D721Med (cell line): ENCODE measurements around the gene ALKBH5.

ENCODE experiments used
- DNase-seq: peaks from one replicate; pipeline ENCODE4 v3.0.0; 2011; ENCODE audit warnings: low spot score; ENCODE audit not compliant: insufficient read length
- FAIRE-seq: peaks from 2 replicates; lab custom pipeline; 2011; peaks lifted over from hg19 to GRCh38; lab: Jason Lieb, UNC
- CTCF ChIP-seq: IDR thresholded peaks from 2 replicates; pipeline ENCODE4 v1.5.1; 2012; ENCODE audit warnings: mild to moderate bottlenecking, control low read depth; ENCODE audit not compliant: insufficient read depth; ENCODE audit errors: missing control alignments

ALKBH5 gene

DNA sequence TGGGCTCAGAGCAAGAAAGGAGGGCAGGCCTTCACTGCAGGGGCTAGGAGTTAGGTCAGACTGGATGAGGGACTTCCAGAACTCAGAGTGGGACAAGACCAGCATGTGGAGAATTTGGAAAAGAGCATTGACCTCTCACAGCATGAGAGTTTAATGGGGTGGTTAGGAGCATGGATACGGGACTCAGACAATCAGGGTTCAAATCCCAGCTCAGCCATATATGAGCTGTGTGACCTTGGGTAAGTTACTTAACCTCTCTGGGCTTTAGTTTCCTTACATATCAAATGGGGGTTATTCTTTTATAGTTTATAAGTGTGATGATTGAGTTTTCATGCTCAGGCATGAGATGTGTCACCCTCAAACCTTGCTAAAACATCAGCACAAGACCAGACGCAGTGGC lies 37.4 kb upstream of the ALKBH5 start:
- FAIRE-seq (no peak), DNase-seq (no peak)
- TF ChIP-seq CTCF, result no peak

DNA sequence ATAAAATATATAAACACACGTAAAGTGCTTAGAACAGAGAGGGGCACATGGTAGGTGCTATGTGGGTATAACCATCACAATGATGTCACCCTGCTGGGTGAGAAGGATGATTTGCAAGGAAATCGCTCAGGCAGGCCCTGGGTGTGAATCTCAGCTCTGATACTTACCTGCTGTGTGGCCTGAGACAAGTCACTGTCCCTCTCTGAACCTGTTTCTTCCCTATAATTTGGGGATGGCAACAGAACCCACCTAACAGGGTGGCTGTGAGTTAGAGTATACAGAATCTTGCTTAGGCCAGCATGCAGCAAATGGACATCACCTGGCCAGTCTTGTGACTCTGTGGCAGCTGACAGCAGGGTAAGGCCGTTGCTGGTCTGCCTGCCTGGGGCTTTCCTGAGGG lies 36.6 kb upstream of the ALKBH5 start:
- FAIRE-seq (no peak), DNase-seq (no peak)
- no peak for TF ChIP-seq CTCF

- no peak for TF ChIP-seq CTCF
- DNase-seq (no peak), FAIRE-seq (no peak)
Measured at GRCh38 chr17:18148586-18148985, 35.0 kb upstream of the ALKBH5 start.

DNA sequence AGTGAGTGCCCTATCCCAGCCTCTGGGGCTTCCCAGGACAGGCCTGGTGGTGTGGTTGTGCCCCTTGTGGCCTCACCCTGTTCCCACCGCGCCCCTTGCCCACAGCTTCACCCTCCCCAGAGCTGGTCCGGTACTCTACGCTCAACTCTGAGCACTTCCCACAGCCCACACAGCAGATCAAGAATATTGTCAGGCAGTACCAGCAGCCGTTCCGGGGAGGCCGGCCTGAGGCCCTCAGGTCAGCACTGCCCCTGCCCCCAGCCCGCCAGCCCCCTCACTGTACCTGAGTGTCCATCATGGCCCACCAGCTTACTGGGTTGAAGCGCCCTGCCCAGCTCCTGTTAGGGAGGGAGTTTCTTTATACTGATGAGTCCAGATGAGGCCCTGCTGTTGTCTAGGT lies 32.3 kb upstream of the ALKBH5 start:
- no peak for DNase-seq
- TF ChIP-seq CTCF, result no peak
- FAIRE-seq, result no peak

DNA sequence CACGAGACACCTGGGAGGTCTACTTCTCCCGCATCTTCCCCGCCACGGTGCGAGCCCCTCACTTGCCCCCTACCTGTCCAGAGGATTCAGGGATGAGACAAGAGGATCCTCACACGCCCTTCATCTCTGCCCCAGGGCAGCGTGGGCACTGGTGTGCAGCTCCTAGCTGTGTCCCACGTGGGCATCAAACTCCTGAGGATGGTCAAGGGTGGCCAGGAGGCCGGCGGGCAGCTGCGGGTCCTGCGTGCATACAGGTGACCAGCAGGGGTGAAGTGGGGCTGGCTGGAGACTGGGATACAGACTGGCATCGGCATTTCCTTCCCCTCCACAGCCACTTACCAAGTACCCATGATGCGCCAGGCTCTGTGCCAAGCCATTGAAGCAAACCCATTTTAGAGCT lies 28.4 kb upstream of the ALKBH5 start:
- no peak for TF ChIP-seq CTCF
- DNase-seq (no peak), FAIRE-seq (no peak)

GRCh38 chr17:18156171-18156975 lies 27.3 kb upstream of the ALKBH5 start:
- no peak for FAIRE-seq
- no peak for TF ChIP-seq CTCF
- no peak for DNase-seq

DNA sequence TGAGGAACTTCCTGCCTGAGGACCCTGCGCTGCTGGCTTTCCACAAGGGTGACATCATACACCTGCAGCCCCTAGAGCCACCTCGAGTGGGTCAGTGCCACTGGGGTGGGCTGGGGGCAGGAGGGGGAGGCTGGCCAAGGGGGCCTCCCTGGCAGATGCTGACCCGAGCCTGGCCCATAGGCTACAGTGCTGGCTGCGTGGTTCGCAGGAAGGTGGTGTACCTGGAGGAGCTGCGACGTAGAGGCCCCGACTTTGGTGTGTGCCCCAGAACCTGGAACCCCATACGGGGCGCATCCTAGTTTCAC lies 26.7 kb upstream of the ALKBH5 start:
- no peak for FAIRE-seq
- no peak for TF ChIP-seq CTCF

More for the DNA sequence above, 26.7 kb upstream of the ALKBH5 start:
- DNase-seq, result no peak
